Measurements from ENCODE around the gene ANXA8.

GRCh38 chr10:47450442-47450841, 33.5 kb downstream of the ANXA8 start:
- TF ChIP-seq ATF3 (IDR thresholded peaks at IDR 0.05) (no peak), EGR1 (IDR thresholded peaks at IDR 0.05; ENCODE audit: low read depth in 2 of 2) (no peak), CTCF (IDR thresholded peaks at IDR 0.05; ENCODE audit: low read depth, low read length, missing input control) (no peak), SP1 (IDR thresholded peaks at IDR 0.05) (no peak), GABPA (IDR thresholded peaks at IDR 0.05 in 1 of 2, conservative IDR thresholded peaks at IDR 0.05 in 1 of 2) (no peak), MAX (IDR thresholded peaks at IDR 0.05) (no peak), ZBTB33 (IDR thresholded peaks at IDR 0.05) (no peak), TAF1 (conservative IDR thresholded peaks at IDR 0.05) (no peak), REST (IDR thresholded peaks at IDR 0.05) (no peak), JUND (IDR thresholded peaks at IDR 0.05) (no peak), RXRA (IDR thresholded peaks at IDR 0.05) (no peak)
